ENCODE results near the gene TTC12.
A peak's percentile ranks its signal among the peaks of the same experiment; 100 is the strongest.

Gene TTC12

DNA sequence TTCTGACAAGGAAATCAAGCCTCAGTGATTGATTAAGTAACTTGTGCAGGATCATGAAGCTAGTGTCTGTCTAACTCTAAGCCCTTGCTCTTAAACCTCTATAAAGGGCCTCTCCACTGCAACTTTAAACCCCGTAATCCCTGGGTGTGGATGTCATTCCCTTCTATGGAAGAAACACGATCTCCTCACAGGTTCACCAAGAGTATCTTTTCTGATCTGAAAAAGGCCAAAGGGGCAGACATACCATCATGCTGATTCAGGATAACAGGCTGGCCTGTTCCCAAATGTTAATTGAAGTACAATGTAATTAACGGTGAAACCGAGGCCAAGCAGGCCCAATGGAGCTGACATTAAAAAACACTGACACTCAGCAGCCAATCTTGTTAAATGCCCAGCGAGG lies 17.1 kb downstream of the TTC12 start:
- DNase-seq, result no peak

DNA sequence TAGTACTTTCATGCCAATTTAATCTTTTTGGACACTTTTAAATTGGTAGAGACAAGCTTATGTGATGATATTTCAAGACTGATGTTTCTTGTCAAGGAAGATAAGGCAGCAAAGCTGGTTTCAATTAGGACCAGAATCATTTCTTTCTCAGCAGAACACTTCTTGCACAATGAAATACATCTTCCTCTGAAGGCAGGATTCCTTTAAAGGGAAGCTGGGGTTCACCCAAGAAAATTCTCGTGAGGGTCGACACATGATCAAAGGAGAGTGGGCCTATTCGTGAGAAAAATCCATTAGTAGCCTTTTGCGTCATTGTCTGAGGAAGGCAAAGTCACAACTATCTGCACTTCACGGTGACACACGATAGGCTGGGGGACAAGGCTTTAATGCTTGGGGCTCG lies 17.6 kb downstream of the TTC12 start:
- no peak for DNase-seq

DNA sequence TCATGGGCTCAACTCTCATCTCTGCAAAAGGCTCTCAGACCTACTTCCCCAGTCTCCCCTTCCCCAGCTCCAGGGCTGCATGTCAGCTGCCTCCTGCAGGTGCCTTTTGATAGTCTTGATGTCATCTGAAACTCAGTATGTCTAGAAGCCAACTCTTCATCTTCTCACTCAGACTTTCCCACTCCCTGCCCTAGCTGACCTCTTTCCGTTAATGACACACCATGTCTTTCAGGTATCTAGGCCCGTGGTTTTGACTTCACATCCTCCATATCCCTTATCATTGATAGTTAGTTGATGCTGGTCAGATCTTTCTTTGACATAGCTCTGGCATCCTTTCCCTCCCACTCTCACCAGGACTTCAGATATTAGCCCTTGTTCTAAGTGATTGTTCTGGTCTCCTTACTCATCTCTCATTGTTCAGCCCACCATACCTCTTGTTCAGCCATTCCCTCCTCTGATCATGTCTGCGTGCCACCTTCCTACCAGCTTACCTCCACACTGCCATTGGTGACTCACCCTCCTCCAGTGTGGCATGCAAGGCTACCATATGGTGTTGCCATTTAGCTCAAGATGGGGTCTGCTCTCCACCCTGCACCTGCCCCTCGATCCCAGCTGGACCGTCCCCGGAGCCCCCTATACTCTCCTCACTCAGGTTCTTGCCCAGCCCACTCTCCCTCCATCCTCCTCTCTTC lies 18.4 kb downstream of the TTC12 start:
- DNase-seq, result no peak

- DNase-seq, result no peak
Observed at GRCh38 chr11:113334183-113334582, 19.8 kb downstream of the TTC12 start.

GRCh38 chr11:113338730-113339129 lies 24.3 kb downstream of the TTC12 start:
- no peak for DNase-seq

DNA sequence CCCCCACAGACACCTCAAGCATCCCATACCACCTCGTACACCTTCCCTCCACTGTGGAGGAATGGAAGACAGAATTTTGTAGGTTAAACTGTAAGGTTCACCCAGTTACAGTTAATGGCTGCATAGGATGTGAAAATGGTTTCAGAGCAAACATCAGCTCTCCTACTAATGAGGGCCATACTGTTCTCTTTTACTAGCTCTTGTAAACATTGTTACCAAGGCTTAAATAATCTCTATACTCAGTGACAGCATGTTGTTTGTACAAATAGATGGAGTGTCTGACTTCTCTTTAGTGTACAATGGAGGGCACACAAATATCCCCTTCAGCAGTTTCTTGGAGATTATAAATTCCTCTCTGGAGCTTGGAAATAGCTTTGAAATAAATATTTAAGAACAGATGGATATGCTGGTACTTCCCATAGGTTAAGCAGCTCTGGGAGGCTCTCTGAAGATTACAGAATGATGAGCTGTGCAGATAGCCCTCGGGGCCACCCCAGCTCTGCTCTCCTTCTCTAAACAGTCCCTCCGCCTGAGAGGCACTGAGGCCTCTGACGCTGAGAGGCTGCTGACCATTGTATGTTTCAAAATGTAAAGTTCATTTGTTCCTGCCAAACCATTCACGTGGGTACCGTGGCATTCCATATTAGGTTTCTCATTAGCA lies 25.7 kb downstream of the TTC12 start:
- DNase-seq, result no peak

GRCh38 chr11:113341388-113342165 lies 27.2 kb downstream of the TTC12 start:
- no peak for DNase-seq

GRCh38 chr11:113345978-113346377 lies 31.6 kb downstream of the TTC12 start:
- no peak for DNase-seq

DNA sequence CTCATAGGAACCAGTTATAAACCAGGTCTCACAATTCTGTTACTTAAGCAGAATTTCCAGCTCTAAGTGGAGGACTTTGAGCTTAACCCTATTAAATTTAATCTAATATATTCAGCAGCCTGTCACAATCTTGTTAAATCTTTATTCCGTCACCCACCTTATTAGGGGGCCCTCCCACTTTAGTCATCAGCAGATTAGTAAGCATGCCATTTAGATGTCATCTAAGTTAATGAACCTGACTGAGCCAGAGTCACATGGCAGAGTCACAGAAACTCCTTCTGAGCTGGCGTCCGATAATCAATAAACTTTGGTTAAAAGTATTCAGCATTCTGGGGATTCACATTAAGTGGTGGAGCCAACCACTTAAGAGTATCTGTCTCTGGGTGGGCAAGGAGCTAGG lies 35.1 kb downstream of the TTC12 start:
- no peak for DNase-seq

DNA sequence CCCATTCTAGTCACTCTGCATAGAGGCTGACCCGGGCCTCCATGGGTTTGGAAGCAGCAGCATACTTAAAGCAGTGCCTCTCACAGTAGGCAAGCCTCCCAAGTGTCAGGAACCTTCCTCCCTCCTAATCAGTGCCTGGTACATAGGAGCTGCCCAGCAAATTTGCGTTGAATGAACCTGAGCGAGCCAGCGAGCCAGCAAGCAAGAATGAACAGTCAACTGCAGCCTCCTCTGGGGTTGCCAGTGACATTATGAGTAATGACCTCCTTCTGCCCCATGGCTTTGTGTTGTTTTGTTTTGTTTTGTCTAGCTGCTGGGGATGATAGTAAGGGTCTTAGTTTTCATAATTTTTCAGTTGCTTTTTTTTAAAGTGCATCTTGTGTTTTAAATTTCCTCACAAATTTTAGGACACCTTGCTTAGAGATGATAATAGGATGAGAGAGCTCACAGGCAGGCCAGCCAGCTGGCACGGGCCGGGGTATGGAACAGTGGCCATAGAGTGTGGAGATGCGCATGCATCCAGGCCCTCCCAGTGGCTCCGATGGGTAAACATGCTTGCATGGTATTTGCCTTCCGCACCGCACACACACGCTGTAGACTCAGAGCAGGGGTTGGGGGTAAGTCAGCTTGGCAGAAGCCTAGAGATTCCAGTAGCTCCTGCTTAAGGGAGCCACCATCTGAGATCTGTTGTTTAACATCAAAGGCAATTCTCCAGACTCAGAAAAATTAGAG lies 36.1 kb downstream of the TTC12 start:
- DNase-seq, result no peak

GRCh38 chr11:113351068-113351450 lies 36.7 kb downstream of the TTC12 start:
- DNase-seq, result no peak

DNA sequence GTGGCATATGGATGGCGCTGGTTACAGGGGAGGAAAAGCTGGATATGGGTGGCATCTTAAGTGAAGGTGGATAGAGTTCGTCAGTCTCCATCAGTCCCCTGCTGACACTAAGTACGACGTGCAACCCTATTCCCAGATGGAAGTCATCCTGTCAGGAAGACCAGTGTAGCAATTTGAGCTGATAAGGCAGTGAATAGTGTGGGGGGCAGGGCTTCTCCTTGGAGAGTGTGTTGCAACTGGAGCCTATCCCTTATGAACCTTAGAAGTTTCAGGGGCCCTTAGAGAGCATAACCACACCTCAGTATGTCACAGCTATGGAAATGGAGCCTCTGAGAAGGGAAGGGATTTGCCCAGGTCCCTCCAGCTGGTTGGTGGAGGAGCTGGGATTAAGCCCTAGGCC lies 37.1 kb downstream of the TTC12 start:
- DNase-seq, result no peak

DNA sequence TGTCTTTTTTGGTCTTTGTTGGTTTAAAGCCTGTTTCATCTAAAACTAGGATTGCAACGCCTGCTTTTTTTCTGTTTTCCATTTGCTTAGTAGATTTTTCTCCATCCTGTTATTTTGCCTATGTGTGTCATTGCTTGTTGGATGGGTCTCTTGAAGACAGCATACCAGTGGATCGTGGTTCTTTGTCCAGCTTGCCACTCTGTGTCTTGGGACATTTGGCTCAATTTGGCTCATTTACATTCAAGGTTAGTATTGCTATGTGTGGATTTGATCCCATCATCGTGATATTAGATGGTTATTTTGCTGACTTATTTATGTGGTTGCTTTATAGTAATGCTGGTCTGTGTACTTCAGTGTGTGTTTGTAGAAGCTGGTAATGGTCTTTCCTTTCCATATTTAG lies 41.8 kb downstream of the TTC12 start:
- no peak for DNase-seq

DNA sequence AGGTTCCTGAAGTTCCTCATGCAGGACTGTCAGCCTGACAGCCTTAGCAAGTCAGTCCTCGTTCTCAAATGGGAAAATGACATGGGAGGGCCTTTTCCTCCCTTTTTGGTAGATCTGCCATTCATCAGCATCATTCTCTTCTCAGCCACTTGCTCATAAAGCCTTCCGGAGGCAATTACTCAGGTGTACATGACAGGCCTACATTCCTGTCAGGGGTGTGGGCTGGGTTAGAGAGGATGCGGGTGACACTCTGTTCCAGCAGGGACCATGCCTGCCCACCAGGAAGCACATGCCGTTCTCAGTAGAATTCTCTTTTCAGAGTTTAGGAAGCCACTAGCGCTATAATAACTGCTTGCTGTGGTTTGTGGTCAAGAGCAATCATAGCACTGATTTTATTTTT lies 49.0 kb downstream of the TTC12 start:
- DNase-seq, result no peak

- DNase-seq, result no peak
Observed at GRCh38 chr11:113363996-113364641, 49.7 kb downstream of the TTC12 start.

GRCh38 chr11:113365895-113366294 lies 51.5 kb downstream of the TTC12 start:
- DNase-seq, result no peak

- DNase-seq, result no peak
Observed at GRCh38 chr11:113369411-113369810, 55.0 kb downstream of the TTC12 start.

GRCh38 chr11:113370634-113371033 lies 56.3 kb downstream of the TTC12 start:
- DNase-seq, result no peak

- DNase-seq, result no peak
Observed at GRCh38 chr11:113372309-113372708, 57.9 kb downstream of the TTC12 start.

DNA sequence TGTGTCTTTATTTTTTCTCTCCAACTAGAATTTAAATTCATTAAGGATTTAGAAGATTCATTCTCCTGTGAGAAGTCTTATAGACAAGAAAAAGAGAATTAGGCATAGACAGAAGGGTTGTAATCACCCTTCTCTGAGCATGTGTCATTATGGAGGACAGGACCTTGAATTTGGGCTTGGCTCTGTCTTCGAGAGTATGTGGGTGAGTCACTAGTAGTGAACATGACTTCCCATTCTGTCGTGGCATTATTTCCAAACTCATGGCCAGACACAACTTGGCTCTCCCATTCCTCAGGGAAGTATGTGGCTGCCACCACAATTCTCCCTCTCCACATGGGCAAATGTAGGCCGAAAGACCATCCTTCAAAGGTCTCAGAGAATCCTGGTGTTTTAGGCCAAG lies 58.9 kb downstream of the TTC12 start:
- peak; percentile 33 to 54 (median 48) for DNase-seq

- DNase-seq, result no peak
Observed at GRCh38 chr11:113373981-113374560, 59.7 kb downstream of the TTC12 start.

DNA sequence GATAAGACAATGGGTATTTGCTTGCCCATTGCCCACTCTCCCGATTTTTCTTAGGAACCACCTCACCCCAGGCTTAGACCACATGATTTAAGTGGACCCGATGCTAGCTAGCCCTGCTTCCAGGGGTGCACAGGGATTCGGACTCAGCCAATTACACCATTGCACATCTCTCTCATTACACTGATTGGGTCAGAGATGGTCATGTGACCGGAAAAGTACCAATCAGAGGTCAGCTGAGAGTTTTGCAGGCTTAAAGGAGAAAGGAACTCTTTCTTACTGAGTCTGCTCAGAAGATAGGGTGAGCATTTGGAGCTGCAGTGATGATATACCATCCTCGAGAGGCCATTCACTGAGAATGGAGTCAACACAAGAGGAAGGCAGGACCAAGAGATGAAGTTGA lies 61.0 kb downstream of the TTC12 start:
- DNase-seq, result no peak
